NCI-H187 (cell line): ENCODE data around the gene TSPAN18.

Experiments used
- DNase-seq, 2 experiments: peaks; one replicate each; lab custom pipeline; 2025; lab: John Stamatoyannopoulos, UW

Gene TSPAN18

DNA sequence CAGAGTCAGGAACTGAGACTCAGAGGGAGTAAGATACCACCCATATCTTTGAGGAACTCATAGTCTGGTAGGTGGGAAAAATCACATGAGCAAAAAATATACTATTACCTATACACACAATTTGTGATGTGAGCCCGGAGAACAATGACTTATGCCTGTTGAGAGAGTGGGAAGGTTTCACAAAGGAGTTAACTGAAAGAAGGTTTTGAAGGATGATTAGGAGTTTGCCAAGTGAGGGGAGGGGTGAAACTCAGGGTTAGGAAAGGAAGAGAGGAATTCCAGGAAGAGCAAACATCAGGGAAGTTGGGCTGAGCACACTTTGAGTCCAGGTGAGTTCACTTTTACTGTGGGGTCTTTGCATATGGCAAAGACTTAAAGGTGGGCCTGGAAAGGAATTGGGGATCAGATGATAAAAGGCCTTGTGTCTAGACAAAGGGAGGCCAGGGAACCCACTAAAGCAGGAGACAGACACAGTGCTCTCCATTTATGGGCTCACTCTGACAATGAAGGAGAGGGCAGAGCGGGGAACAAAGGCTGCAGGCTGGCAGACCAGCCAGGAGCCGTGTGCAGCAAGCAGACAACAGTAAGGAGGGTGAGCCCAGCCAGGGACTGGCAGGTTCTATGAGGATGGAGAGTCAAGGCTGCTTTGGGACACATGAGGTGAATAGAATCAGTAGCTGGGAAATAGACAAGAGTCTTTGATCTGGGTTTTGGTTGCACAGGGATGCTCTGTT, 33.1 kb downstream of the TSPAN18 start:
- no peak for DNase-seq

DNA sequence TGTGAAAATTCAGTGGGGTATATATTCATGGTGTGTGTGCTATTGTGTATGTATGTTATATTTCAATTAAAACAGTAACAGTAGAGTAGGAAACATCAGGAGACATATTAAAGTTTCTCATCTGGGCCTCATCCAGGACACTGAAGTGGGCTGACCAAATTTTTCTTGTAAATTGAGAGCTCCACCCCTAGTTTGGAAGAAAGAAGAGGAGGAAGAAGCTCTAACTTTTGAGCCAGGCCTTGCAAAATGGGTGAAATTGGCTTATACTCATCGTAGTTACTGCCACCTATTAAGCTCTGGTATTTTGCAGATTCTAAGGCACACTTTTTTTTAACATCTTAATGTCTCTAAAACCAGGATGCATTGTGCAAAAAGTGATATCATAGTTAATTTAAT, 33.7 kb downstream of the TSPAN18 start:
- no peak for DNase-seq

DNA sequence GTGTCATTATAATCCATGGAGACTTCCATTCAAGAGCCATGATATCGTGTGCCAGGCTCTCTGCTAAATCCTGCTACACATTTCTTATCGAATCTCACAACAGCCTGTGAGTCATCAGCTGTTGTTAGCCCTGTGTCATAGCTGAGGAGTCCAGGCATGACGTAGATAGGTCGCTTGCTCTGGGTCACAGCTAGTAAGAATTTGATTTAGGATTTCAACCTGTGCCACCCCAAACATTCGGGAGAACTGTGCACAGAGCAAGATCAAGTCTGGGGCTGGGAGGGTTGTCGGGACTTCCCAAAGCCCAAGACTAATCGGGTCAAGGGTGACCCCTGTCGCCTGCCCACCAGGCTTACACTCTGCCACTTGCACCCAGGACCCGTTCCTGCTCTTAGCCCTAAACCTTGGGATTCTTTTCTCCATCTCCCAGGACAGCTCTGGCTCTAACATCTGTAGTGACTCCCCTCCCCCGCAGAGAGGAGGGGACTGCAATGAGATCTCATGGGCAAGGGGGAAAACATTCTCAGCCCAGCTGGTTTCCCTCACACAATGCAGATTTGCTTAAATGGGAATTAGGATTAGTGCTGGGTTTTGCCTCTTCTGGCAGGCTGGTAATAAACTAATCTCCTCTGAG, 34.3 kb downstream of the TSPAN18 start:
- DNase-seq, result no peak

DNA sequence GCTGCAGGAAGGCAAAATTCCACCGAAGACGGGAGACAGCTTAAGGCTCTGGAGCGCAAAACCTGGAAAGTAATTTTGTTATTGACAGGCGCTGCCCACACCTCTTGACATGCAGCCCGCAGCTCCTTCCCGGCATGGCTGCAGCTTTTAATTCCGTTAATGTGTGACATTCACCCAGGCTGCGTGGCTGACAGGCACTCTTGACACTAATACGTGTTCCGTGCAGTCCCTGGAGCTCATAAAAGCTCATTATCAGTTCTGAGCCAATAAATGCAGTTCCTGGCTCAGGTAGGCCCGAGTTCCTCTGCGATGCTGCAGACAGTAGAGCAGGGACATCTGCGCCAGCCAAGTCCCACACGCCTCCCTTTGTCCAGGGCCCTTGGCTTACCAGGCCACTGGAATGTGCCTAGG, 34.8 kb downstream of the TSPAN18 start:
- DNase-seq, result no peak

GRCh38 chr11:44763121-44763820, 36.5 kb downstream of the TSPAN18 start:
- no peak for DNase-seq

GRCh38 chr11:44764583-44764982, 37.8 kb downstream of the TSPAN18 start:
- no peak for DNase-seq

GRCh38 chr11:44765026-44765595, 38.3 kb downstream of the TSPAN18 start:
- no peak for DNase-seq

DNA sequence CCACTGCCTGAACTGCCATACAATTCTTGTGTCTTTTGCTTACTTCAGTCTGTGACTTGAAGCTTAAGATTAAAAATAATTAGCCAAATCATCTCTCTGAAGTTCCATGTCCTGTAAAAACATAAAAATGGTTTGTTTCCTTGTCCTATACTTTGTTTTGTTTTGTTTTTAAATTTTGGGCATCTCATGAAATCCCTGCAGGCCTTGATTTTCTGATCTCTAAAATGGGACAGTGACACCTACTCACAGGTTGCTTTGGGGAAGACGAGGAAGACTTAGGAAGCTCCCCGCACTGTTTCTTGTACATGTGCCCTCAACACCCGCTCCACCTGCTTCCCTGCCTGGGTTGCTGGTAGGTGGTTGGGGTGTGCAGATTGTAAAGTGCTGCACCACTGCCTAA, 38.9 kb downstream of the TSPAN18 start:
- DNase-seq, result no peak

- DNase-seq, result no peak
These were observed 39.6 kb downstream of the TSPAN18 start for GRCh38 chr11:44766112-44766971.

- DNase-seq, result no peak
These were observed 40.2 kb downstream of the TSPAN18 start for GRCh38 chr11:44766972-44767278.

DNA sequence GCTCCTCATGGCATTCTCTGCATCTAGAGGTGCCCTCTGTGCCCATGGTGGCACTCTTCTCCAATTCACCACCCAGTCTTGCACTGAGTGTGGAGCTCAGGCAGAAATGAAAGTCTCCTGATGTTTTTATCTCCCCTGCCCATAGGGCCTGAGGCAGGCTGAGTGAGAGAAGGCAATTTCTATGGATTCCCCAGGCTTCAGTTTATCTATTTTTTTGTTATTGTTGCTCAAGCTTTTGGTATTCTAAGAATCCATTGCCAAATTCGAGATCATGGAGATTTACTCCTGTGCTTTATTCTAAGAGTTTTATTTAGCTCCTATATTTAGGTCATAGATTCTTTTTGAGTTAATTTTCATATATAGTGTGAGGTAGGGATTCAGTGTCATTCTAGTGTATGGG, 40.7 kb downstream of the TSPAN18 start:
- no peak for DNase-seq

DNA sequence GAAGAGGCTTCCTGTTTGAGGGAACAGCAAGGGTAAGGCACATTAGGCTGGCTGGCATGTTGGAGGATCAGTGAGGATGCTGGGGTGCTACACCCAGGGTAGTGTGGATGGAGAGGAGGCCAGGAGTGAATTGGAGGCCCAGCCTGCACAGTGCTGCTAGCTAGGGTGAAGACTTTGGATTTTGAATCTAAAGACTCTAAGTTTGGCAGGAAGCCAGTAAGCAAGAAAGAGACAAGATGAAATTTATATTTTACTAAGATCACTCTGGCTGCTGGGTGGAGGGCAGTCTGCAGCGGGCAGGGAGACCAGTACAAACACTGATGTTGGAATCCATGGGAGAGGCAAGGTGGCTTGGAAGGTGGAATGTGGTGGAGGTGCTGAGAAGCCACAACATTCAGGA, 43.6 kb downstream of the TSPAN18 start:
- DNase-seq, result no peak

GRCh38 chr11:44771252-44771734, 44.5 kb downstream of the TSPAN18 start:
- no peak for DNase-seq

GRCh38 chr11:44771841-44772240, 45.1 kb downstream of the TSPAN18 start:
- no peak for DNase-seq

GRCh38 chr11:44773351-44773965, 46.7 kb downstream of the TSPAN18 start:
- DNase-seq, result no peak

- no peak for DNase-seq
These were observed 47.3 kb downstream of the TSPAN18 start for GRCh38 chr11:44774108-44774507.

- no peak for DNase-seq
These were observed 48.0 kb downstream of the TSPAN18 start for GRCh38 chr11:44774731-44775130.

DNA sequence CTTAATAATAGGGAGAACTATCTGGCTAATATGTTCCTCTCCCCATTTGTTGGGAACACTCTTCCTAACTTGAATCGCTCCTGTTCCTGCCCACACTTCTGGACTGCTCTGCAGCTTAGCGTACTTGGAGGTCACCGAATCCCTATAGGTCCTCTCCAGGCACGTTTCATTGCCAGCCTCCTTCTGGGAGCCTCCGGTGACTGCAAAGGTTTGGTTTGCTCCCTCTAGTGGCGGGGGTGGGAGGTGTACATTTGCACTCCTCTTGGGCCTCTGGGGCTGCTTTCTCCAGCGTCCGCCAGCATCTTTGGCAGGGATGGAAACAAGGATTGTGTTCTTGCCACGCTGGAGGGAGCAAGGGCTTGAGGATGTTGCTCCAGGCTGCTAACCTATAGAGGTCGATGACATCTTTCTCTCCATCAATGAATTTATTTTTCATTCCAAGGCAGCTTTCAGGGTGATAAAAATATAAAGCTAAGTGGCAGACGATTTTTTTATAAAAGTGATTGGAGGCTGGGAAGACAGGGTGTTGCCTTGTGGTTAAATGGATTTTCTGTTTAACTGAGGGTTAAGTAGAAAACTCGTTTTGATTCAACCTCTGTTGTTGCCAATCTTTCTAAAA, 48.7 kb downstream of the TSPAN18 start:
- DNase-seq, result peak in 1 of 2 experiments; percentile 10

- DNase-seq, result no peak
These were observed 49.3 kb downstream of the TSPAN18 start for GRCh38 chr11:44775985-44776446.

DNA sequence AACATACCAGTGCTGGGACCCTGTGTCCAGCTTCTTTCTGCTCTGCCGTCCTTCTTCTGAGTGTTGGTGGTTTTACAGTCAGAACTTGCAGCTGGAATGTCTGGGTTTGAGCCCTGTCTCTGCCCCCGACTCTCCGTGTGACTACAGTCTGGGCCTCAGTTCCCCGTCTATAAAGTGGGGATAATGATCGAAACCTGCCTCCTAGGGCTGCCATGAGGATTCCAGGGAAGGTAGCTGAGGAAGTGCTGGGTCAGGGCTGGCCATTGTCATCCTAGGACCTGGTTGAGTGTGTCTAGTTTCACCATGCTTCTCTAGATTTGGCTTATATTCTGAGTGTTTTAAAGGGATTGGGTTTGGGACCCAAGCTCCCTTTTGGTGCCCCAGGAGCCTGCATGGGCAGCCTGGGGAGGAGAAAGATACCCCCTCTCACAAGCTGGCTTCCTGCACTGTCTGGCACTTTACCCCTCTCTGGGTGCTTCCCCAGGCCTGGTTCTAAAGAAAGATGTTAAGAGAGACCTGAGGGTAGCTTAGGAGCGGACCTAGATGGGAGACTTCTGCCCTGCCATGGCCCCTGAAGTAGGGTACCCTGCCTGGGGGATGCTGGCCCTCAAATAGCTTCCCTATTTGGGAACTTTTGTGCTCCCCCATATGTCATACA, 49.9 kb downstream of the TSPAN18 start:
- DNase-seq, result no peak
